D721Med (cell line): Measurements from ENCODE around the gene DACH1.
A peak's percentile ranks its signal among the peaks of the same experiment; 100 is the strongest.

Experiments
- DNase-seq: peaks from one replicate; pipeline ENCODE4 v3.0.0; 2011; ENCODE audit warnings: low spot score; ENCODE audit not compliant: insufficient read length
- FAIRE-seq: peaks from 2 replicates; lab custom pipeline; 2011; peaks lifted over from hg19 to GRCh38; lab: Jason Lieb, UNC
- CTCF ChIP-seq: IDR thresholded peaks from 2 replicates; pipeline ENCODE4 v1.5.1; 2012; ENCODE audit warnings: mild to moderate bottlenecking, control low read depth; ENCODE audit not compliant: insufficient read depth; ENCODE audit errors: missing control alignments

DACH1 gene

GRCh38 chr13:71514900-71515743, 351.9 kb downstream of the DACH1 start:
- no peak for TF ChIP-seq CTCF
- DNase-seq = no peak
- no peak for FAIRE-seq

GRCh38 chr13:71513411-71514033, 353.5 kb downstream of the DACH1 start:
- DNase-seq (no peak), FAIRE-seq (peak; percentile 87)
- no peak for TF ChIP-seq CTCF

- no peak for FAIRE-seq
- no peak for DNase-seq
- no peak for TF ChIP-seq CTCF
Measured at GRCh38 chr13:71503781-71504180, 363.2 kb downstream of the DACH1 start.

GRCh38 chr13:71499944-71500514, 367.0 kb downstream of the DACH1 start:
- TF ChIP-seq CTCF = no peak
- DNase-seq = no peak
- FAIRE-seq = peak; percentile 35

GRCh38 chr13:71499235-71499634, 367.8 kb downstream of the DACH1 start:
- no peak for TF ChIP-seq CTCF
- DNase-seq (no peak), FAIRE-seq (no peak)

- no peak for FAIRE-seq
- no peak for TF ChIP-seq CTCF
Measured at GRCh38 chr13:71493189-71493588, 373.8 kb downstream of the DACH1 start.

GRCh38 chr13:71492346-71492871, 374.6 kb downstream of the DACH1 start:
- FAIRE-seq (no peak), DNase-seq (no peak)
- TF ChIP-seq CTCF = no peak

More at GRCh38 chr13:71493189-71493588, 373.8 kb downstream of the DACH1 start:
- DNase-seq = no peak
